Kidney glomerular epithelial cell (primary cell): ENCODE data around the gene MPL.
"Not testable (repeated sequence)": the region's sequence is repeated elsewhere in the genome, so short reads cannot be mapped to it uniquely, and the experiment has no call there.

Experiments
- DNase-seq: peaks from one replicate; lab custom pipeline; 2025; lab: John Stamatoyannopoulos, UW

The MPL gene

GRCh38 chr1:43354936-43355335 lies 17.3 kb downstream of the MPL start:
- DNase-seq: no peak

- DNase-seq: no peak
Observed at GRCh38 chr1:43357251-43357650, 19.6 kb downstream of the MPL start.

DNA sequence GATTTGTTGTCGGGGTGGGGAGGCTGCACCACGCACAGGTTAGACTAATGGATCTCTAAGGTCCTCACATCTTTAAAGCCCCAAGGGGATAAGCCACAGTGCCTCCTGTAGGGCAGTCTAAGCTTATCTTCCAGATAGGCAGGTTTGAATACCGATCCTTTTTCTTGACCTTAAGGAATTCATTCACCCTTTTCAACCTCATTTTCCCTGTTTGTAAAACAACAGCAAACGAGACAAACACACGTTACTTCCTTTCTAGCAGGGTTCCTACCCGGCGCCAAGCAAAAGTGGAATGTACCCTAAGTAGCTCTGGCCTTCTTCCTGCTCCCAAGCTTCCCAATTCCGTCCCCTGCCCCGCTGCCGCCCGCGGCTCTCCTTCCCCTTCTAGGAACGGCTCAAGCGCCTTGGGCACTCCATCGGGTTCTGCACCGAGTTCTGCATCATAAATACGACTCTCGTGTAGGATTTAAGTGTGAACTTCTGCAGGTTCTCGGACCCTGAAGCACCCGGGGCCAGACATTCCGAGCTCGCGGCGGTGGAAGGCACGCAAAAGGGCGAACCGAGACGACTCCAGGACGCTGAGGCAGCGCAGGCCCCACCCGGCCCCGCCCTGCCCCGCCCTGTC lies 20.6 kb downstream of the MPL start:
- peak; percentile 47 for DNase-seq

- DNase-seq: peak; percentile 97
Observed at GRCh38 chr1:43358746-43359693, 21.4 kb downstream of the MPL start, which contains the start of gene CDC20. Gene CDC20 (plus strand): TSS chr1:43358981. CDS start chr1:43359216, 235 bp downstream.

DNA sequence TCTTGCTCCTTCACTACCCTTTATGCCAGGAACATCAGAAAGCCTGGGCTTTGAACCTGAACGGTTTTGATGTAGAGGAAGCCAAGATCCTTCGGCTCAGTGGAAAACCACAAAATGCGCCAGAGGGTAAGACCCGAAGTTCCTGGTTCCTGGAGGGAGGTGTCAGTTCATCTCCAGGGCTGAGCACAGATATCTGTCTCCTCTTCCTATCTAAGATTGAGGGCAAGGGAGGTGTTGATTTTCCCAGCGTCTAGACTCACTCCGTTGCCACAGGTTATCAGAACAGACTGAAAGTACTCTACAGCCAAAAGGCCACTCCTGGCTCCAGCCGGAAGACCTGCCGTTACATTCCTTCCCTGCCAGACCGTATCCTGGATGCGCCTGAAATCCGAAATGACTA lies 22.1 kb downstream of the MPL start:
- peak; percentile 26 for DNase-seq

DNA sequence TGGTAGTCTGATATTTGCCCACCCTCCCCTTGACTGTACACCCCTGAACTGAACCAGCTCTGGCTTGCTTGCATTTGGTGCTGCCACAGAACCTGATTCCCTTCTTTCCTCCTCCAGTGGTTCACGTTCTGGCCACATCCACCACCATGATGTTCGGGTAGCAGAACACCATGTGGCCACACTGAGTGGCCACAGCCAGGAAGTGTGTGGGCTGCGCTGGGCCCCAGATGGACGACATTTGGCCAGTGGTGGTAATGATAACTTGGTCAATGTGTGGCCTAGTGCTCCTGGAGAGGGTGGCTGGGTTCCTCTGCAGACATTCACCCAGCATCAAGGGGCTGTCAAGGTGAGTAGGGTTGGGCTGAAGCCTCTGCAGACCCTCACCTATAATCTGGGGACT lies 23.0 kb downstream of the MPL start:
- DNase-seq: no peak

- DNase-seq: no peak
Observed at GRCh38 chr1:43363283-43363934, 25.8 kb downstream of the MPL start.

- no peak for DNase-seq
Observed at GRCh38 chr1:43363935-43364525, 26.4 kb downstream of the MPL start.

DNA sequence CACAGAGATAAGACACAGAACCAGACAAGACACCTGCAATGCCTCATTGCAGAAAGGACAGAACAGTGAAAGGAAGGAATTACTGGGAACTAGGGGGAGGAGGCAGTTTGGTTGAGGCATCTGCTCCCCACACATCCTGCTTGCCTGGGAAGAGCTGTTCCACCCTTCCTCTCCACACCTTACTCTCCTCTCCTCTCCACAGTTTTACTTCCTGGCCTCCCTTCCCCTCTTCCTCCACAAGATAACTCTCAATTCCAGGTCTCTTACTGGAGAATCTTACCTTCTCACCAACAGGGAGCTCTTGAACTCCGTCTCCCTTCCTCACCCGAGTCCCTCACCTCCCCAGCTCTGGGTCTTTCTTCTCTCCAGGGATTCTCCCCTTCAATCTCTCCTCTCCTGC lies 28.1 kb downstream of the MPL start:
- DNase-seq: no peak

DNA sequence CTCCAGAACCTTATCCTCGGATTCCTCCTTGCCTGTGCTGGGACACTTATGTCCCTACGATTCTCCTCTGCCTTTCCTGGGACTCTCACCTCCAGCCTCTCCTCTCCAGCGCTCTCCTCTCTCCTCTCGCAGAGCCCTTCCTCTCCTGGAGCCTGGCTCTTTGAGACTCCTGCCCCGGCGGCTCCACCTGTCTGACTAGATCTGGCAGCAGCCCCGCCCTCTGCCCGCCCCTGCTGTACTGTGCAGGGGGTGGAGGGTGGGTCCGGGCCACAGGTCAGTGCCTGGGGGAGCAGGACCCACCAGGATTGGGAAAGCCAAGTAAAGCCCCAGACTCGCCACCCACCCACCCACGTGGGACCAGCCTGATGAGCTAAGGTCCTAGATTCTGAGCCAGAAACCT lies 28.6 kb downstream of the MPL start:
- no peak for DNase-seq

- no peak for DNase-seq
Observed at GRCh38 chr1:43366601-43367025, 29.0 kb downstream of the MPL start.

- DNase-seq: peak; percentile 52
Observed at GRCh38 chr1:43367026-43367903, 29.6 kb downstream of the MPL start.

- DNase-seq: peak; percentile 72
Observed at GRCh38 chr1:43367904-43368645, 30.5 kb downstream of the MPL start, which contains the start of gene ELOVL1. Gene ELOVL1 (minus strand): TSS chr1:43368011. CDS start chr1:43365609, 2,402 bp downstream.

DNA sequence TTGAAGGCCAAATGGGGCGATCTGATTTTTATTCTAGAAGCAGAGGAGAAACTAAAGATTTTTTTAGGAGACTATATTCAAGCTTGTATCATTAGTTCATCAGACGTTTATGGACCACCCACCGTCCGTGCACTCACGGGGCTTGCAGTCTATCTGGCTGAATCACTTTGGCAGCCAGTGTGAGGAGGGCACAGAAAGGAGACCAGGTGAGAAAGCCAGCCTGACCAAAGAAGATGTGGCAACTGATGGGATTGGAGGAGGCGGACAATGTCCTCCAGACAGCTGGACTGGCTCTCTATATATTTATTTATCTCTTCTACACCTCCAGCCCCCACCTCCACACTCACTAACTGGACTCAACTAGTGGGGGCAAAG lies 31.0 kb downstream of the MPL start:
- peak; percentile 49 for DNase-seq

DNA sequence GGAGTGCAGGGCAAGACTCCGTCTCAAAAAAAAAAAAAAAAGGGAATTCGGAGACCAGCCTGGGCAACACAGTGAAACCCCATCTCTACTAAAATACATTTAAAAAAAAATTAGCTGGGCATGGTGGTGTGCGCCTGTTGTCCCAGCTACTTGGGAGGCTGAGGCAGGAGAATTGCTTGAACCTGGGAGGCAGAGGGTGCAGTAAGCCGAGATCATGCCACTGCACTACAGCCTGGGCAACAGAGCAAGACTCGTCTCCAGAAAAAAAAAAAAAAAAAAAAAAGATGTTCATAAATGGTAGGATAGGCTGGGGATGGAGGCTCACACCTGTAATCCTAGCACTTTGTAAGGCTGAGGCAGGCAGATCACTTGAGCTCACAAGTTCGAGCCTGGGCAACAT lies 32.2 kb downstream of the MPL start:
- not testable (repeated sequence) for DNase-seq

GRCh38 chr1:43370564-43370963 lies 32.9 kb downstream of the MPL start:
- no peak for DNase-seq

- DNase-seq: peak; percentile 7
Observed at GRCh38 chr1:43372172-43372571, 34.6 kb downstream of the MPL start.

GRCh38 chr1:43373066-43373940 lies 35.7 kb downstream of the MPL start:
- DNase-seq: peak; percentile 57

GRCh38 chr1:43376723-43377235 lies 39.2 kb downstream of the MPL start:
- DNase-seq: no peak
